DOHH2 (cell line): Measurements from ENCODE around the gene MOK.

Experiments used
- CTCF ChIP-seq: fragments of 200-600 bp; sonication (generic); IDR thresholded peaks from one replicate; pipeline ENCODE4 v1.5.1; 2014; ENCODE audit warnings: antibody characterized with exemption, mild to moderate bottlenecking, low read depth, low read length; ENCODE audit not compliant: poor library complexity, severe bottlenecking
- EZH2phosphoT487 ChIP-seq: fragments of 200-600 bp; sonication (generic); IDR thresholded peaks from 2 replicates; pipeline ENCODE4 v1.6.1; 2017; ENCODE audit warnings: borderline replicate concordance, mild to moderate bottlenecking, antibody characterized with exemption, low read length, moderate library complexity, mixed read lengths

- TF ChIP-seq EZH2phosphoT487 (no peak), CTCF (no peak)
Observed at GRCh38 chr14:102319351-102320032, 14.5 kb upstream of the MOK start, which contains the start of gene ZNF839.
